GM12865 (cell line): ENCODE measurements around the gene FDXACB1.

ENCODE experiments used
- DNase-seq: peaks from one replicate; pipeline ENCODE4 v3.0.0; 2010; ENCODE audit warnings: low read depth
- H3K4me3 ChIP-seq: 2 replicates; pipeline ENCODE4 v1.5.1; 2011; ENCODE audit warnings: mild to moderate bottlenecking, low read depth, low read length, control low read depth
- TF ChIP-seq, protein P1 (sequence below): IDR thresholded peaks from 2 replicates; pipeline ENCODE4 v1.5.1; 2011; ENCODE audit warnings: low read length, control low read depth, low read depth, inconsistent platforms; ENCODE audit not compliant: insufficient read depth; ENCODE audit errors: missing control alignments

FDXACB1 gene, protein sequence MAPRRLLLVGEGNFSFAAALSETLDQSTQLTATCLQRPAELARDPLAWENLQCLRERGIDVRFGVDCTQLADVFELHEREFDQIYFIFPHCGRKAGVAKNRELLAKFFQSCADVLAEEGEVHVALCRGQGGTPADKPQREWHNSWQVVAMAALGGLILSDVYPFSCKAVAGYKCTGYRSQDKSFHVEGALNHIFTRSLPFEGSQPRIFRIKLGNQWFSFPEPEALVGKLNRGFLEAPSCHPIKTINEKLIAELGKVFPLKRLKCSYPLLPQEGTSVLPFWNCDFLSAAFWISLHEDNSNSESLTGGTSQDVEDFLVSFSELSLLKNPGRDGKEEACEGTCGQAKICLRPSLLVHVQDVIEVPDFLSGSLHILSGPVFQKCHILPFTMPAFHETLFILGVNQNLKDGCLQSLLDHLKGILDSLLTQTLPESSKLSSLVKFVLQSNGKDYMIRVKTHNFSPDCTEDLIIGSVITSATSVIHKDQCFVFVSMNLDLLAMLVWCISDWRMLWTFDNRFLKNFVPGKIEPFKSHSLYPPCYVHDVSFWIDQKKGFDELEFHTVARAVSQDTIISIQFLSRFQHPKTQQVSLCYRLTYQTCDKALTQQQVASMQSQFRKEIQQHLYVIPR

DNA sequence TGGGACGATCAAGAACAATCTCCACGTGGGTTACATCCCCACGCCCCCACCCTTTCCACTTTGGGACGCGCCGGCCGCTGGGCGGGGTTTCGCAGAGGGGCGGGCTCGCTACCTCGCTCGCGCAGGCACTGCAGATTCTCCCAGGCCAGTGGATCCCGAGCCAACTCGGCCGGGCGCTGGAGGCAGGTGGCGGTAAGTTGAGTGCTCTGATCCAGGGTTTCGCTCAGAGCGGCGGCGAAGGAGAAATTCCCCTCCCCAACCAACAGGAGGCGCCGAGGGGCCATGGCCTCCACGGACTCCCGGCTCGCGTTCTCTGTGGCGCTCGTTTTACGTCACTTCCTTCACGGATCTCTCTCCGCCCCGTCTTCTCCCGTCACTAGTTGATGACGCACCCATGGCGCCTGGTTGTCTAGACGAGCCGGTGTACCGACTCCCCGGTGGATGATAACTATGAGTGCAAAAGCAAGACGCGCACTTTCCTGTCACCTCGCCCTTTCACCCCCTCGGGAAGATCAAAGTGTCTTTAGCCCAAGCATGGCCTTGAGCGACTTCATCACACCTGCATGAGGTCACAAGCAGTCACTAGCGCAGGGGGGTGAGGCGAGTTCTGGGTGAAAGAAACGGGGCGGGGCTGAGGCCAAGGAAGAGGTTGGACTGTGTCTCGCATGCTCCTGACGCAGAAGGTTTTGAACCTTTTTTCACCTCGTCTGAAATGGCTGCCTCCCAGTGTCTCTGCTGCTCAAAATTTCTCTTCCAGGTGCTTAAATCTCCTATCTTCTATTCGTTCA lies at the start of gene FDXACB1, which contains the start of gene CFAP68:
TSS of gene FDXACB1 (minus strand) at position 317 of the 788 bp plus-strand sequence. CDS start at position 284, 33 bp downstream.
TSS of gene CFAP68 (plus strand) at position 693 of the 788 bp plus-strand sequence. CDS start at position 713, 20 bp downstream.
- peak within 1 kb of the TSS; percentile 77 for H3K4me3 ChIP-seq
- peak; percentile 97 for DNase-seq
- TF ChIP-seq, protein P1, sequence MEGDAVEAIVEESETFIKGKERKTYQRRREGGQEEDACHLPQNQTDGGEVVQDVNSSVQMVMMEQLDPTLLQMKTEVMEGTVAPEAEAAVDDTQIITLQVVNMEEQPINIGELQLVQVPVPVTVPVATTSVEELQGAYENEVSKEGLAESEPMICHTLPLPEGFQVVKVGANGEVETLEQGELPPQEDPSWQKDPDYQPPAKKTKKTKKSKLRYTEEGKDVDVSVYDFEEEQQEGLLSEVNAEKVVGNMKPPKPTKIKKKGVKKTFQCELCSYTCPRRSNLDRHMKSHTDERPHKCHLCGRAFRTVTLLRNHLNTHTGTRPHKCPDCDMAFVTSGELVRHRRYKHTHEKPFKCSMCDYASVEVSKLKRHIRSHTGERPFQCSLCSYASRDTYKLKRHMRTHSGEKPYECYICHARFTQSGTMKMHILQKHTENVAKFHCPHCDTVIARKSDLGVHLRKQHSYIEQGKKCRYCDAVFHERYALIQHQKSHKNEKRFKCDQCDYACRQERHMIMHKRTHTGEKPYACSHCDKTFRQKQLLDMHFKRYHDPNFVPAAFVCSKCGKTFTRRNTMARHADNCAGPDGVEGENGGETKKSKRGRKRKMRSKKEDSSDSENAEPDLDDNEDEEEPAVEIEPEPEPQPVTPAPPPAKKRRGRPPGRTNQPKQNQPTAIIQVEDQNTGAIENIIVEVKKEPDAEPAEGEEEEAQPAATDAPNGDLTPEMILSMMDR: peak; percentile 98

DNA sequence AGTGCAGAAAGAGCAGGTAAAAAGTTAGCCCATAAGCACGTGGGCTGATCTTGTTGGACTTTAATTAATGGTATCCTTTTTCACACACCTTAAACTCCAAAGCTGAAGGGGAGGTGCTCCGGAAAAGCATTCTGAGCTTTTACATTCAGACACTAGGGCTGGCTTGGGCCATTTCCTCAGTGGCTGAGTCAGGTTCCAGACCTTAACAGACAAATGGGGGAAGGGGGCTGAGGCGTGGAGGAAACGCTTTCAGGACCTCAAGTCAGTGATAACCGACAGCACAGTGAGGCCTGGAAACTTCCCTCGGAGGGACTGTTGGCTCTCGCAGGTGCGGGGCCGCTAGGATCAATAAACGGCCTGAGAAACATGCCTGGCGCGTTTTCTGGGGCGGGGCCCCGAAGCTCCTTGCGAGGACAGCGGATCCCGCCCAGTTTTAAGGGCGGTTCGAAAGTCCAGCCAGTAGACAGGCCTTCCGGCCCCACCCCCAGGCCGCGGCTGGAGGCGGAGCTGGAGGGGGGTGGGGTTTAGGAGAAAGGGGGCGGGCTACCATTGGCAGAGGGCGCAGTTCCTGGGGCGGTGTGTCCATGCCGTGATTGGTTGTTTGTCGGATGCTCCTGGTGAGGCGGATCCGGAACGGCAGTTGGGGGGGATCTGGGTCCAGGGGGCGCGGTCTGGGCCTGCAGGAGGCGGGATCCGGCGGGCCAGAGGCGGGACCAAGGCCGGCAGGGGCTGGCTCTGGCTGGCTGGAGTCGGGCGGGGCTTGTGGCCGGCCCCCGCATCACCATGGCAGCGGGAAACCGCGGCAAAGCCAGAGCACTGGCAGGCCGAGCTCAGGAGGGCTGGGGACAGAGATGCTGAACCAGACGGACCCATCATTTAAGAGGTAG lies 47.8 kb upstream of the FDXACB1 start:
- DNase-seq: peak; percentile 98
- H3K4me3 ChIP-seq: peak overlapping the region; percentile 51
- TF ChIP-seq, protein P1: no peak

DNA sequence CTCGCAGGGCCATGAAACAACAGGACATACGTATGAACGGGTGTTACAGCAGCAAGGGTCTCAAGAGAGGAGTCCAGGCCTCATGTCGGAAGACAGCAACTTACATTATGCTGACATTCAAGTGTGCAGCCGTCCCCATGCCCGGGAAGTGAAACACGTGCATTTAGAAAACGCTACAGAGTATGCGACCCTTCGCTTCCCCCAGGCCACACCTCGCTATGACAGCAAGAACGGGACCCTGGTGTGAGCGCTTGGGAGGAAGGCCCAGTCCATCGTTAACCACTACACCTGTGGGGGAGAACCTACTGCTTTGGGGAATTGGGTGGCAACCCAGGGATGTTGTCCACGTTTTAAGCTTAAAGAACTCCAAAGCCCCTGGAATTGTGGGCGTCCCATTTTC lies 47.0 kb upstream of the FDXACB1 start:
- TF ChIP-seq, protein P1: no peak
- no peak for DNase-seq
- H3K4me3 ChIP-seq: no peak overlapping the region

DNA sequence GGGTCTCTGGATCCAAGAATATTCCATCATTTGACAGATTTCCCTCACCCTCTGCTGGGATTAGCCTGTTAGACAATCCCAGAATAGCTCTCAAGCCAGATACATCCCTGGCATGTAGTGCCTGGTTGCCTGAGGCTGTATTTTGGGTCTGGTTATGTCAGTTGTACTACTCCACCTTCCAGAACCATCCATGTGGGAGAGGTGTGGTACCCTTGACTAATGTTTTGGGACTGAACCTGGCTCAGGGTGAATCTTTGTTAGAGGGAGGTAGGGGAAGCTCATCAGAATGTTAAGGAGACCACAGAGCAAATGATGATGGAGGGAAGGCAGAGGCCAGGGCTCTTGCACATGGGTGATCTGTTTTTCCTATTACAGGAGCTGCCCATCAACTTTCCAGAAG lies 45.0 kb upstream of the FDXACB1 start:
- DNase-seq: no peak
- no peak overlapping the region for H3K4me3 ChIP-seq
- TF ChIP-seq, protein P1: no peak

DNA sequence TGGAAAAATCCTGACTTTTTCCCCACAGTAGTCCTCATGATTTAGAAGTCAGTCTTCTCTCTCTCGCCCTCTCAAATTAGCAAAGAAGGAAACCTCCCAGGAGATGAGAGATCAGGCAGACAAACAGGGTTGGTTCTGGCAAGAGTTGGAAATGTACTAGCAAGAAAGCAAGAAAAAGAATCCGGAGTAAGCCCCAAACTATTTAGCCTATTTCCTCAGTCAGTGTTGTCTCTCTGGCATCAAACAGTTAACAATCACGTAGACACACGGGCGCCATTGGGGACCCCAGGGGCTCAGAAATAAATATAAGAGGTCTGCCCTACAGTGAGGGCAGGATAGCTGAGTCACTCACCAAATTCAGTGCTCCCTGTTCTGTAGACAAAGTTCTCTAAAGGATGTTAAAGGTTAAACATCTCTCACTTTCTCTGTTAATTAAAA lies 44.4 kb upstream of the FDXACB1 start:
- TF ChIP-seq, protein P1: no peak
- no peak overlapping the region for H3K4me3 ChIP-seq
- DNase-seq: no peak

DNA sequence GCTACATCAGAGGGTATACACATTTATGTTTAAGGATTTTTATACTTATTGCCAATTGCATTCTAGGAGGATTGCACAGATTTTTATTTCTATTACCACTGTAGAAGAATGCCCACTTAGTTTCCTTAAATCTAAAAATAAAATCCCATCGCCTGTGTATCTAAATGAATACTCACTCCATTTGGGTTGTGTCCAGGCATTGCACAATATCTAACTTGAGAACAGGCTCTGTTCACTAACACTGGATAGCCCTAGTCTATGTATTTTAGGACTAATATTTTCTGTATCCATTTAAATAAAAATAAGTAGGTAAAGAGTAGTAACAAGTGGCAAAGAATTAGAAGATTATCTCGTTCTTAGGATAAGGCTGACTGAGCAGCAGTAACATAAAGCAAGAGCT lies 43.8 kb upstream of the FDXACB1 start:
- TF ChIP-seq, protein P1: no peak
- no peak overlapping the region for H3K4me3 ChIP-seq
- no peak for DNase-seq
